Raji (cell line): Measurements from ENCODE around the gene ELMOD3.

Source experiments
- POLR2A ChIP-seq: IDR thresholded peaks from 2 replicates; pipeline ENCODE4 v1.6.1; 2011; ENCODE audit warnings: low read depth, low read length, control low read depth; ENCODE audit not compliant: insufficient read depth

ELMOD3 gene

DNA sequence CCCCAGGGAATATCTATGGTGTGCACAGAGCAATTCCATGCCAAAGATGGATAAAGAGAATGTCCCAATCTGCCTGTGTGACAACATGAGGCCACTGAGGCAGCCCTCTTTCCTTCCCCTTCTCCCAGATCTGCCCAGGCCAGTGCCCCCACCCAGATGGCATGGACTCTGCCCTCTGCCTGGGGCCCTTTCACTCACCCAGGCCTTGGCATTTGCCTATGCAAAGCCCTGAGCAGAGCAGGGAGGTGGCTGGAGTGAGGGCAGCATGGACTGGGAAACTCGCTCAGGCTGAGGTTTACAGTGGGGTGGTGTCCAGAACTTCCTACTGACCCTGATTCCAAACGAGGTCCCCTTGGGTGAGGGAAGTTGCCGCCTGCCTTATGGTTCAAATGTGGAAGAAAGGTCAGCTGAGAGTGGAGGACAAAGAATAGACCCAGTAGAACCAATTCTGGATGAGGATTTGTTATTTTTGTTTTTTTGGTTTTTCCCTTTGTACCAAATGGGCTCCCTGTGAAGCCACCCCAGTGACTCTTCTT is 72.8 kb downstream of the ELMOD3 start:
- no peak for TF ChIP-seq POLR2A

DNA sequence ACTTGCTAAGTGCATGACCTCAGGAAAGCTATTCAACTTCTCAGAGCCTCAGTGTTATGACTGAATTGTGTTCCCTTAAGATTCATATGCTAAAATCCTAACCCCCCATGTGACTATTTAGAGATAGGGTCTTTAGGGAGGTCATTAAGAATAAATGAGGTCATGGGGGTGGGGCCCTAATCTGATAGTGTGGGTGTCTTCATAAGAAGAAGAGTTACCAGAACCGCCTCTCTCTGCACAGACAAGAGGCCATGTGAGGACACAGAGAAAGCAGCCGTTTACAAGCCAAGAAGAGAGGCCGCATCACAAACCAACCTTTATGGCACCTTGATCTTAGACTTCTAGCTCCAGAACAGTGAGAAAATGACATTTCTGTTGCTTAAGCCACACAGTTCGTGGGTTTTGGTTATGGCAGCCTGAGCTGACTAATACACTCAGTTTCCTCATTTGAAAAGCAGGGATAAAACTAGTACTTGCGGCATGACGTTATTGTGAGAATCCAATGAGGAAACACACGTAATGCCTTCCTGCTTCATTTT is 73.8 kb downstream of the ELMOD3 start:
- TF ChIP-seq POLR2A, result no peak

DNA sequence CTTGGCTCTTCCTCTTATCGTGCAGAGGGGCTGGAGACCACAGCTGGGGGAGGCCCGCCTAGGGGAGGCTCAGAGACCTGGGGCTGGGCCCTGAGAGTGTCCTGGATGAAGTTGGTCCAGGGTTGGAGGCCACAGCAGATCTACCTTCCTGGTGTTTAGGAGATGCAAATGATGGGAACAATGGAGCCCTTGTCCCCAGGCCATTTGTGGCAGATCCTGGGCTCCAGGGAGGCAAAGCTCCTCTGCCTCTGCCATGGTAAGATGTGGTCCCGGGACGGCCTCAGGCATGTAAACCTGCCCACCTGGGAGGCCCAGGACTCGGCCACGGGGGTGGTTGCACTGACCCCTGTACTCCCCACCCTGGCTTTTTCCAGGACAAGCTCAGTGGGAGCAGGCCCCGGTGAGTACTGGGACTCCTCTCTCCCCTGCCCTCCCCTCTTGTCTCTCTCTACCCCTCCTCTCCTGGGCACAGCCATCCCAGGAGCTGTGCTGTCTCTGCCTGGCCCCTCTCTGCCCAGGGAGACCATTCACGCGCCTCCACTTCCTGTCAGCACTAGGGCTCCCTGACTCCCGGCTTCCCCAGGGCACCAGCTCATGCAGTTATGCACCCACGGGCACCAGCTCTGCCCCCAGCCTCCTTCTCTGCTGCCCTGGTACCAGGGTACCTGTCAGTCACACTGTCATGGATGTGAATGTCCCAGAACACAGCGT is 74.8 kb downstream of the ELMOD3 start:
- TF ChIP-seq POLR2A, result no peak

DNA sequence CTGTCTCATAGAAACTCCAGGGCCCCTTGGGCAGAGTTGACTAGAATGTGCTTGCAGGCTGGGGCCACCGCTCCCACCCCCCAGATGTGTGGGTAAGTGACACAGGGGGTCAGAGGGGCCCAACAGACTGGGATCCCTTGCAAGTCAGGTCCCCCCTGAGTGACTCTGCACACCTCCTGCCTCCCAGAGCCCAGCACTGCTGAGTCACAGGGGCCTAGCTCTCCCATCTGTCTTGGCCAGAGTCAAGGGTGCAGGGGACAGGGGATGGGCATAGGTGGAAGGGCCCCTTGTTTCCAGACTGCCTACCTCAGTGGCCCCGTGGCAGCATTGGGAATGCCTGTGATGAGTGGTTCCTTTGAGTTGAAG is 75.3 kb downstream of the ELMOD3 start:
- no peak for TF ChIP-seq POLR2A

DNA sequence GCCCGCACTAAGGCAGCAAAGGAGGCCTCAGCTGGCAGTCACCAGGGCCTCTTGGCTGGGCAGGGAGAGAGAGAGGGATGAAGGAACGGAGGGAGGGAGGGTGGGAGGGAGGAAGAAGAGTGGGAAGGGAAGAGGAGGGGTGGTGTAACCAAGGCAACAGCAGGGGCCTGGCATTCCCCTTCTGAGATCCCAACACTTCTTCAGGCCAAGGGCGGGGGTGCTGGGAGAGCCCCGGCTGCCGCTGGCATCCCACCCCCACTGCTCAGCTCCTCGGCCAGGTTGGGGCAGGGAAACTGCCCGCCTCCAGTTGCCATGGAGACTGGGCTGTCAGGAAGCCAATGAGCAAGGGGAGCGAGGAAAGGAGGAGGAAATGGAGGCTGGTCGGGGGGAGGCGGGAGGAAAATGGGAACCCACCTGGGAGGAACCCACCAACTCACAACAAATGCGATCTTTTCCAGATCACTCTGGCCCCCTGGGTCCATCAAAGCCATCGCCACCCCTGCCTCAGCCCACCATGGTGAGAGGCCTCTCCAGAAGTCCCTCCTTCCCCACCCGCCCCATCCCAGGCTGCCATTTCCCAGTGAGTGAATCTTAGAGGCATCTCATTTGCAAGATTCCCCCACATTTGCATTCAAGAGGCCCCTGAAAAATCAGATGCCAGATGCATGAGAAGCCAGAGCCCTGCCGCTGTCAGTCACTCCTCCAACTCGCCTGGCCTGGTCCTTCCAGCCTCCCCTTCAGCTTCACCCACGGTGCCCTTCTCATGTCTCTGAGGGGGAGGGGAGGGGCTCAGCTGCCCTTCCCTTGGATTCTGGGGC is 76.4 kb downstream of the ELMOD3 start:
- TF ChIP-seq POLR2A, result no peak

DNA sequence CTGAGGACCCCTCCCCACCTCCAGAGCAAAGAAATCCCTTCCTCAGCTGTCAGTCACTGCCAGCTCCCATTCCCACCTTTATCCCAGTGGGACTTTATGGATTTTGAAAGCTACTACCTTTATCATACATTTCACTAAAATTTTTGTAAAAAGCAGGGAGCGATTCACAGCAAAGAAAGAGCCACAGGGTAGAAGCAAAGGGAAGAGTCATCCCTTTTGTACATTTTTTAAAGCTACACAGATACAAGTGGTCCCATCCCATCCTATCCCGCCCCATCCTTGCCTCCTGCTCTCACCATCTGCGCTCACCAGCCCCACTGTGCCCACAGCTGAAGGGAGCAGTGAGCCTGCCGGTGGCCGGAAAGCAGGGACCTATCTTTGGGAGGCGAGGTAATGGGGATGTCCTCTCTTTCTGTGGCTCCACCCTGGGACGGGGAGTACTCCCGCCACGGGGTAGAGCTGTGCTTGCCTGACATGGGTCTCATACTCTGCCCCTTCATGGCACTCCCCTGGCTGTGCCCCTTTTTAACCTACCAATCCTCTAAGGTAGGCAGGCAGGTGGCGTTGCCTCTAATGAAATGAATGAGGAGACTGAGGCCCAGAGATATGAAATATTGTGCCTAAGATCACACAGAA is 77.1 kb downstream of the ELMOD3 start:
- TF ChIP-seq POLR2A, result no peak

DNA sequence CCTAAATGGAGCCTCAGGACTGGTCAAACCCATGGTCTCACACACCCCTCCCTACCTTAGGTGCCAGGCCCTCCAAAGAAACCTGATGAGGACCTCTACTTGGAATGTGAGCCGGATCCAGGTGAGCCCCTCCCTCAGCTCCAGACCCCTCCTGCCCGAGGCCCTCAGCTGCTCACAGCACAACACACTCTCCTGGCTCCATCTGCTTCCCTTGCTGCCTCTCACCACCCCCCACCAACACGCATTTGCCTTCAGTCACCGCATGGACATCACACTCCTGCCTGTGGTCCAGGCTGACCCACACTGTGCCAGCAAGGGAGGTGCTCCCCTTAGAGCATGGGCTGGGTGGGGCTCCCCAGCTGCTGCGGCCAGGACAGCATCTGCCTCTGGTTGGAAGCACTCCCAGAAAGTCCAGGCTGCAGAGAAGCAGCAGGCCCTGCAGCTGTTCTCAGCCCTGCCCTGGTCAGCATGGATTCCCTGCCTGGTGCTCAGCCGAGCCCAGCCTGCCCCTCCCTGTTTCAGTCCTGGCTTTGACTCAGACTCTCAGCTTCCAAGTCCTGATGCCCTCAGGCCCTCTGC is 79.0 kb downstream of the ELMOD3 start:
- no peak for TF ChIP-seq POLR2A

DNA sequence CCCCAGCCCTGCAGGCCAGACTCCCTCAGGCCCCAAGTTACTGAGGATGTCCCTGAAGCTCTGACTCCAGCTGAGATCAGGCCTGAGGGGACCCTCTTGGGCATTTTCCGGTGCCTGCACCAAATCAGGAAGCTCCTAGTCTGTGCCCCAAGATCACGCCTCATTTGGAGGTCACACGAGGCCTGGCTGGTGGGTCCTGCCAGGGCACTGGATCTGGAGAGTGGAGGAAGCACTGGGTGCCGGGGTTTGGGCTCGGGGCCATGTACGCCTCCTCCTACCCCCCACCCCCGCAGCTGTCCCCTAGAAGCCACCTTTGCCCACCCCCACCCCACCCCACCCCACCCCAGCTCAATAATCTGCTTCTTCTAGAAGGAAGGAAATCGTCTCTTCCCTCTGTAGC is 80.1 kb downstream of the ELMOD3 start:
- TF ChIP-seq POLR2A, result no peak

DNA sequence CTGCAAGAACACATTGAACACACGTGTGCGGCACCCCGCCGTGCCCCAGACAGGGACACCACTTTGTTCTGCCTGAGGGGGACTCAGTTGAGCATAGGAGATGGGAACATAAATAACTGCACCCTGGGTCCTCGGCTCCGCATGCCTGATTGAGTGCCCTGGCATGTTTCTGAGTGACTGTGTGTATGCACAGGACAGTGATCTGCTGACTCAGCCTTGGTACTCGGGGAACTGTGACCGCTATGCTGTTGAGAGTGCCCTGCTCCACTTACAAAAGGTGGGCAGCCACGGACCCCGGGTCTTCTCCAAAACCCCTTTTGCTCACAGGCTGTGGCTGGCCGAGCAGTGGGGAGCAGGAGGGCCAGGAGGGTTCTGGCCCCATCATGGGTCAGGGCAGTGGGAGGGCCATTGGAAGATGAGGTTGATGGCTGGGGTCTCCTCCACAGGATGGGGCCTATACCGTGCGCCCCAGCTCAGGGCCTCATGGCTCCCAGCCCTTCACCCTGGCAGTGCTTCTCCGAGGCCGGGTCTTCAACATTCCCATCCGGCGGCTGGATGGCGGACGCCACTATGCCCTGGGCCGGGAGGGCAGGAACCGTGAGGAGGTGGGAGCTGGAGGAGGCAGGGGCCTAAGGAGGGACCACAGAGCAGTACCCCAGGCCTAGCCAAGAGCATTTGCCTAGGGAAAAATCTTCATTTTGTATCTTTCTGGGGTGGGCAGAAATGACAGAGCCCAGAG is 80.8 kb downstream of the ELMOD3 start:
- TF ChIP-seq POLR2A, result no peak

DNA sequence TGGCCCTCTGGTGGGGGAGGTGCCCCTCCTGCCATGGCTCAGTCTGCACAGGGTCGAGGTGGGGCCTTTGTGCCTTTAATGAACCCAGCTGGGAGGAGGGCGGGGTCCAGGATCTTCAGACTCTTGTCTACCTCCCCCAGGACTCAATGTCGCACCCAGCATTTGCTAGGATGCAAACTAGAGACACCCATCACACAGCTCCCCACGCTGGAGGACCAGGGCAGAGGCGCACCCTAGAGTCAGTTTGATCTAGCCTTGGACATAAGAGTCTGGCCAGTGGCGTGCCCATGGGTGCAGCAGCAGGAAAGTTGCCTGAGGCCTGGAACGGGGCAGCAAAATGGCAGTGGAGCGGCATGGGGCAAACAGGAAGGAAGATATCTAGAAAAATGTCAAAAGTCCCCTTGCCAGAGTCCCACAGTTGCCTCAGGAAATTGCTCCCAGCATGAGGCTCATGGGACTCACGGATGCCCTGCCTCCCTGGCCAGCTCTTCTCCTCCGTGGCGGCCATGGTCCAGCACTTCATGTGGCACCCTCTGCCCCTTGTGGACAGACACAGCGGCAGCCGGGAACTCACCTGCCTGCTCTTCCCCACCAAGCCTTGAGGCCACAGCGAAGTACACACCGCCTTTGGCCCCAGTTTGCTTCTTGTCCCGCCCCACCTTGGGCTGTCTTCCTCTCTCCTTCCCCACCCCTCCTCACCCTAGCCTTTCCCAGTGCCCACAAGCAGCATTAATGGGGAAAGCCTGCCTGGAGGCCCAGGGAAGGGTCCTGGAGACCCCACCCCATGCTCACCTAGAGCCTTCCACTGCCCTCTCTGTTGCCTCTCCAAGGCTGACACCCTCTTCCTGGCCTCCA is 81.6 kb downstream of the ELMOD3 start:
- no peak for TF ChIP-seq POLR2A

DNA sequence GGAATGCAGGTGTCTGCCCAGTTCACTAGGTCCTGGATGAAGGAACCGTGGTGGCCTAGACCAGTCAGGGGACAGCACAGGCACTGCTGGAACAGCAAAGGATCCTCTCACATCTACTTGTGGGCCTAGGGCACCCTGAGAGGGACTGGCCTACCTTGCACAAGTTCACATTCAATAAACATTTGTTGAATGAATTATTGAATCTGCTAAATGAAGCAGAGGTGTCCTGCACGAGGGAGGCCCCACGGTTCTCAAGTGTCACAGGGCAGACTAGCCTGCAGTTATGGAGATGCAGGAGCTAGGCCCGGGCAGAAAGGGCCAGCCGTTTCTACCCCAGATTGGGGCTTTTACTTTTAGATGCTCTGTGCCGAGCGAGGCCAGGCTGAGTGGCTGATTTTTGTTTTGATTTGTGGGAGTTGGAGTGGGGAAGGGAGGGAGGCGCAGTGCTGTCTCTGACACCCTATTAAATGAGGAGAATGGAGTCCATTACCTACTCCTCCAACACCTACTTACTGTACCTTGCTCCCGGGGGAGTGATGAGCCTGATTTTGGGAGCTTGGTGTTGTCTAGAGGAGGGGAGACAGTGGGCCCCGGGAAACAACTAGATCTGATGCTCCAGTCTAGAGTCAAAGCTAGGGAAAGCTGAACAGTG is 82.4 kb downstream of the ELMOD3 start:
- no peak for TF ChIP-seq POLR2A

DNA sequence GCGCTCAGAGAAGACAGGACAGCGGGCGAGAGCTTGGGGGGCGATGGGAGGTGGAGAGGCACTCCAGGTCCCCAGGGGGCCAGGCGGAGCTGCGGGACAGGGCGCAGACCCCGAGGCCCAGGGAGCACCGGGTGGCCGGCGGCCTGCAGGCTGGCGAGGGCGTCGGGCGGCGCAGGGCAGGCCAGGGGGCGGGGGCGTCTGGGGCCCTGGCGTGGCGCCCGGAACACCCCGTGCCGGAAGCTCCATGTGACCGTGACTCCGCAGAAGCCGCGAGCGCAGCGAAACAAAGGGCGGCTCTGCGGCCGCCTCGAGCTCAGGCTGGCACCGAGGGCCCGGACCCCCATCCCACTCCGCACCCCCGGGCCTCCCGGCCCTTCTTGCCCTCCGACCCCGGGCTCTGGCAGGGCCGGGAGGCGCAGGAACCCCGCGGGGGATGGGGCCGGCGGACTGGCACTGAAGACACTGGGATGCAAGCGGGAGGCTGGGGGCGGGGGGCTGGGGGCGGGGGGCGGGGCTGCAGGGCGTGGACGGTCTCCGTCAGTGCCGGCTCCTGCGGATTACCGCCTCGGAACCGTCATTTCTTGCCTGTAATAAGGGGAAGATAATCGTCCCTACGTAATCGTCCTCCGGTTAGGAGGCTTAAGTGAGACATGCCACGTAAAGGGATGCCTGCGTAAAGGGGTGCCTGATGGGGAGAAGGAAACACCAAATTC is 83.1 kb downstream of the ELMOD3 start:
- no peak for TF ChIP-seq POLR2A
